ENCODE measurements around the gene ACSM2A. TPM values are rescaled to one million over a fixed set of nuclear protein-coding genes. Genes with fewer than 3 reads are reported as not detected.
"Not testable (repeated sequence)": the region's sequence is repeated elsewhere in the genome, so short reads cannot be mapped to it uniquely, and the experiment has no call there.

The ACSM2A gene
- total RNA-seq (2014; rRNA removed; shearing (Covaris generic)): not detected in 2 replicates

- not testable (repeated sequence) for DNase-seq (ENCODE audit: low read depth)
Measured at GRCh38 chr16:20451364-20451763, at the start of gene ACSM2A. ACSM2A (plus strand) TSS chr16:20451521; CDS start chr16:20460115, 8,594 bp downstream.

GRCh38 chr16:20402651-20403050 lies 48.7 kb upstream of the ACSM2A start:
- no peak for DNase-seq (ENCODE audit: low read depth)

- DNase-seq (ENCODE audit: low read depth): no peak
Measured at GRCh38 chr16:20404637-20405036, 46.7 kb upstream of the ACSM2A start, which contains the start of gene PDILT. PDILT (minus strand) TSS chr16:20404737; CDS start chr16:20399300, 5,437 bp downstream.

GRCh38 chr16:20409398-20410120 lies 41.8 kb upstream of the ACSM2A start, which contains the start of gene ACSM5:
ACSM5 (plus strand) TSS chr16:20409534; CDS start chr16:20411485, 1,951 bp downstream.
- peak; percentile 90 for DNase-seq (ENCODE audit: low read depth)

GRCh38 chr16:20410121-20410723 lies 41.1 kb upstream of the ACSM2A start:
- peak; percentile 76 for DNase-seq (ENCODE audit: low read depth)

- no peak for DNase-seq (ENCODE audit: low read depth)
Measured at GRCh38 chr16:20411055-20411454, 40.3 kb upstream of the ACSM2A start.

GRCh38 chr16:20415541-20415940 lies 35.8 kb upstream of the ACSM2A start:
- peak; percentile 92 for DNase-seq (ENCODE audit: low read depth)

- not testable (repeated sequence) for DNase-seq (ENCODE audit: low read depth)
Measured at GRCh38 chr16:20419093-20419492, 32.2 kb upstream of the ACSM2A start.

- not testable (repeated sequence) for DNase-seq (ENCODE audit: low read depth)
Measured at GRCh38 chr16:20421748-20422147, 29.6 kb upstream of the ACSM2A start.

GRCh38 chr16:20423772-20424128 lies 27.6 kb upstream of the ACSM2A start:
- not testable (repeated sequence) for DNase-seq (ENCODE audit: low read depth)

- no peak for DNase-seq (ENCODE audit: low read depth)
Measured at GRCh38 chr16:20424129-20424866, 27.0 kb upstream of the ACSM2A start.

GRCh38 chr16:20427401-20427797 lies 23.9 kb upstream of the ACSM2A start:
- DNase-seq (ENCODE audit: low read depth): peak; percentile 70

- not testable (repeated sequence) for DNase-seq (ENCODE audit: low read depth)
Measured at GRCh38 chr16:20429499-20429898, 21.8 kb upstream of the ACSM2A start.

GRCh38 chr16:20430480-20430879 lies 20.8 kb upstream of the ACSM2A start:
- DNase-seq (ENCODE audit: low read depth): not testable (repeated sequence)

- no peak for DNase-seq (ENCODE audit: low read depth)
Measured at GRCh38 chr16:20430948-20431347, 20.4 kb upstream of the ACSM2A start.

GRCh38 chr16:20438950-20439349 lies 12.4 kb upstream of the ACSM2A start:
- DNase-seq (ENCODE audit: low read depth): not testable (repeated sequence)

- peak; percentile 22 for DNase-seq (ENCODE audit: low read depth)
Measured at GRCh38 chr16:20439820-20440231, 11.5 kb upstream of the ACSM2A start.

GRCh38 chr16:20440731-20441130 lies 10.6 kb upstream of the ACSM2A start:
- not testable (repeated sequence) for DNase-seq (ENCODE audit: low read depth)

GRCh38 chr16:20441191-20441590 lies 10.1 kb upstream of the ACSM2A start:
- peak; percentile 33 for DNase-seq (ENCODE audit: low read depth)

- DNase-seq (ENCODE audit: low read depth): not testable (repeated sequence)
Measured at GRCh38 chr16:20441859-20442258, 9.5 kb upstream of the ACSM2A start.

GRCh38 chr16:20446652-20447393 lies 4.5 kb upstream of the ACSM2A start:
- DNase-seq (ENCODE audit: low read depth): not testable (repeated sequence)

- not testable (repeated sequence) for DNase-seq (ENCODE audit: low read depth)
Measured at GRCh38 chr16:20453633-20454032, 2.3 kb downstream of the ACSM2A start.

Measured in M059J (cell line).